ENCODE data around the gene EFNB3. TPM values are rescaled to one million over a fixed set of nuclear protein-coding genes. Genes with fewer than 3 reads are reported as not detected.

Gene EFNB3
- total and polyA plus RNA-seq, 2 of the 8 experiments (the other 6 are each of a cell fraction or from before 2014, with no cell fraction given): 15.0 to 27.3 TPM

DNA sequence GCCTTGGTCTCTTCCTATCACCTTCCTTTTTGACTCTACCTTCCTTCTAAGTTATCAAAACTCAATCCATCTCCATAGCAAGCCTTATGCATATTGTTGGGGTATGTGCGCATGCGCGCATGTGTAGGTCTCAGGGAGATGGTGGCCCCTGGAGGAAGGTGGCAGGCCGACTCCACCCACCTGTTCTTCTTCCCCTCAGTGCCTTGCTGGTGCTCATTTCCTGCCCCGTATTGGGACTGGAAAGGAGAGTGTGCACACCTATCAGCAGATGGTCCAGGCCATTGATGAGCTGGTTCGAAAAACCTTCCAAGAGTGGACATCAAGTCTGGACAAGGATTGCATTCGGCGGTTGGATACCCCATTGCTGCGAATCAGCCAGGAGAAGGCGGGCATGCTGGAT is 37.7 kb downstream of the EFNB3 start:
- no peaks in the 10 kb centered on the region; a peak in 2 of 7 replicates for H3K27me3 ChIP-seq (replicated peaks in 1 of 4; ENCODE audit: control insufficient read depth in 3 of 4, extremely low read depth in 1 of 4, insufficient read depth in 3 of 4, low read length in 3 of 4)
- ChIA-PET POLR2A (ENCODE audit: partially characterized antibody) (interaction anchor here (0.6 to 1.5 kb wide), 2 partner anchors 56 to 99 kb away, joined by 3 to 4 read pairs; partner anchors contain the start of gene TP53), CTCF (ENCODE audit: partially characterized antibody) (interaction anchor here (0.6 to 4.4 kb wide), 36 partner anchors 8 to 320 kb away, joined by 3 to 71 read pairs (median 6); partner anchors contain the start of genes KDM6B, NAA38 and TP53)
- H4K5ac ChIP-seq (ENCODE audit: insufficient read length, low read depth, low read length): no peak overlapping the region
- H3K4me2 ChIP-seq (ENCODE audit: insufficient read depth in 1 of 2, low read depth in 2 of 2, low read length in 2 of 2): no peak overlapping the region
- no peak overlapping the region for H3K18ac ChIP-seq (ENCODE audit: extremely low read depth, low read length)
- H4K20me1 ChIP-seq (replicated peaks in 1 of 2; ENCODE audit: control insufficient read depth in 1 of 2, insufficient read depth in 2 of 2, low read length in 2 of 2): no peaks in the 10 kb centered on the region
- H3K27ac ChIP-seq (ENCODE audit: low read depth, low read length): no peak overlapping the region
- no peak overlapping the region for H3K56ac ChIP-seq (replicated peaks; ENCODE audit: insufficient read length, low read depth, low read length)
- FAIRE-seq: no peak
- H3K14ac ChIP-seq (ENCODE audit: insufficient read length): no peak overlapping the region
- no peak overlapping the region for H3K9ac ChIP-seq (replicated peaks in 1 of 4; ENCODE audit: extremely low read depth in 1 of 4, low read depth in 3 of 4, low read length in 3 of 4)
- no peak overlapping the region for H3K4me3 ChIP-seq (ENCODE audit: extremely low read depth in 1 of 4, insufficient read depth in 2 of 4, low read depth in 3 of 4, low read length in 4 of 4)
- TF ChIP-seq TAF7 (optimal IDR thresholded peaks at IDR 0.05; ENCODE audit: borderline replicate concordance, low read depth, low read length) (no peak), CEBPB (IDR thresholded peaks at IDR 0.05; ENCODE audit: low read depth, low read length) (no peak), RFX5 (IDR thresholded peaks at IDR 0.05; ENCODE audit: borderline replicate concordance, low read depth, low read length) (no peak), MAFK (IDR thresholded peaks at IDR 0.05; ENCODE audit: low read depth, low read length) (no peak), CBX8 (IDR thresholded peaks at IDR 0.05; ENCODE audit: borderline replicate concordance, low read depth, low read length) (no peak), JUND (IDR thresholded peaks at IDR 0.05; ENCODE audit: low read length) (no peak), CREB1 (IDR thresholded peaks at IDR 0.05) (no peak), SIRT6 (IDR thresholded peaks at IDR 0.05; ENCODE audit: low read length) (no peak), NANOG (IDR thresholded peaks at IDR 0.05; ENCODE audit: insufficient read depth, low read depth, low read length, poor library complexity, severe bottlenecking) (no peak), RAD21 (IDR thresholded peaks at IDR 0.05 in 1 of 2, conservative IDR thresholded peaks at IDR 0.05 in 1 of 2; ENCODE audit: low read depth in 2 of 2, low read length in 2 of 2) (no peak)
- H3K79me2 ChIP-seq (ENCODE audit: control insufficient read depth in 1 of 2, insufficient read depth in 2 of 2, low read length in 2 of 2): no peaks in the 10 kb centered on the region
- no peaks in the 10 kb centered on the region for H3K36me3 ChIP-seq (ENCODE audit: control insufficient read depth in 2 of 4, insufficient read depth in 4 of 4, low read length in 3 of 4)
- H3K9me3 ChIP-seq (ENCODE audit: insufficient read depth in 2 of 2, low read depth in 1 of 2, low read length in 1 of 2): no peaks in the 10 kb centered on the region
- H2BK20ac ChIP-seq (ENCODE audit: low read length): 0 out of 2 replicates have a peak overlapping the region, but pooled peaks have one; percentile 13
- no peak overlapping the region for H2BK15ac ChIP-seq (ENCODE audit: low read length)
- H2BK12ac ChIP-seq (ENCODE audit: low read depth, low read length): no peak overlapping the region; the same call in 1 of the 2 replicates
- no peak overlapping the region for H2BK5ac ChIP-seq (ENCODE audit: low read depth, low read length)
- WGBS, 2 experiments (ENCODE audit: extremely low coverage in 1 of 2, insufficient coverage in 1 of 2, insufficient read length in 1 of 2, insufficient replicate concordance in 2 of 2, low coverage in 1 of 2, low lambda C conversion rate in 2 of 2, missing lambda C conversion rate in 1 of 2): 92% methylated on average over 9 of the region's 10 CpGs; no CpG with 5 or more reads in 1 of the 2 experiments
- no peak overlapping the region for H2BK120ac ChIP-seq (replicated peaks; ENCODE audit: low read depth, low read length)
- H3K23ac ChIP-seq (ENCODE audit: insufficient read length): no peak overlapping the region
- no peak overlapping the region for H4K8ac ChIP-seq (ENCODE audit: extremely low read depth, insufficient read depth, low read length)
- H4K91ac ChIP-seq (replicated peaks; ENCODE audit: insufficient read length, low read length): no peak overlapping the region
- H3K79me1 ChIP-seq (ENCODE audit: low read depth, low read length): no peaks in the 10 kb centered on the region
- no peak overlapping the region for H2AFZ ChIP-seq (ENCODE audit: low read length)
- DNase-seq (ENCODE audit: low read depth in 1 of 2, low spot score in 2 of 2): no peak
- no peak overlapping the region for H3K4ac ChIP-seq (replicated peaks; ENCODE audit: insufficient read length, low read depth, low read length)
- no peaks in the 10 kb centered on the region for H3K4me1 ChIP-seq (replicated peaks in 1 of 4; ENCODE audit: control insufficient read depth in 3 of 4, insufficient read depth in 4 of 4, low read length in 3 of 4)
- no peaks in the 10 kb centered on the region; the same call in 1 of the 2 replicates for H3K23me2 ChIP-seq (ENCODE audit: low read depth, low read length)
- no peak overlapping the region for H2AK5ac ChIP-seq (ENCODE audit: low read depth, low read length)

Measured in H1 (cell line).